Activated CD8-positive, alpha-beta memory T cell treated with anti-CD3 and anti-CD28 coated beads, Interleukin-2, amount 10 ng/mL, durations not matched to agents 7 days and 5 days (primary cell): ENCODE measurements around the gene DPYSL4. TPM values are rescaled to one million over a fixed set of nuclear protein-coding genes. Genes with fewer than 3 reads are reported as not detected.
A peak's percentile ranks its signal among the peaks of the same experiment; 100 is the strongest.

Experiments
- ATAC-seq: fragments of 150-1000 bp; cut with Tn5 transposase; one replicate; pipeline ENCODE4 v1.10.0; 2021; ENCODE audit warnings: moderate library complexity
- CTCF ChIA-PET: fragments of 350-600 bp; sonication (Branson Sonifier 250); formaldehyde crosslinking; loops from one replicate; lab custom pipeline; 2021; ENCODE audit warnings: antibody characterized with exemption; lab: Charles Lee
- DNase-seq: peaks from one replicate; pipeline ENCODE4 v3.0.0-alpha.2; 2020
- H3K27ac Mint-ChIP-seq: one replicate; pipeline ENCODE4 v1.8.0; 2021; ENCODE audit warnings: mild to moderate bottlenecking, mixed read lengths
- H3K27me3 Mint-ChIP-seq: one replicate; pipeline ENCODE4 v1.8.0; 2021; ENCODE audit warnings: mixed read lengths
- H3K36me3 Mint-ChIP-seq: one replicate; pipeline ENCODE4 v1.8.0; 2021; ENCODE audit warnings: mild to moderate bottlenecking, mixed read lengths
- H3K4me1 Mint-ChIP-seq: one replicate; pipeline ENCODE4 v1.8.0; 2021; ENCODE audit warnings: mixed read lengths
- H3K4me3 Mint-ChIP-seq: one replicate; pipeline ENCODE4 v1.8.0; 2021; ENCODE audit warnings: mild to moderate bottlenecking, moderate library complexity, mixed read lengths
- H3K9me3 Mint-ChIP-seq: one replicate; pipeline ENCODE4 v1.8.0; 2022; ENCODE audit warnings: low read depth, mixed read lengths
- total RNA-seq, 2 experiments: library from RNA; stranded (reverse); gene quantifications; one replicate each; pipeline ENCODE4 v1.2.3, GENCODE V29; 2021

The DPYSL4 gene
- total RNA-seq, 2 experiments from 2014 or later, result 1.5 to 2.6 TPM

DNA sequence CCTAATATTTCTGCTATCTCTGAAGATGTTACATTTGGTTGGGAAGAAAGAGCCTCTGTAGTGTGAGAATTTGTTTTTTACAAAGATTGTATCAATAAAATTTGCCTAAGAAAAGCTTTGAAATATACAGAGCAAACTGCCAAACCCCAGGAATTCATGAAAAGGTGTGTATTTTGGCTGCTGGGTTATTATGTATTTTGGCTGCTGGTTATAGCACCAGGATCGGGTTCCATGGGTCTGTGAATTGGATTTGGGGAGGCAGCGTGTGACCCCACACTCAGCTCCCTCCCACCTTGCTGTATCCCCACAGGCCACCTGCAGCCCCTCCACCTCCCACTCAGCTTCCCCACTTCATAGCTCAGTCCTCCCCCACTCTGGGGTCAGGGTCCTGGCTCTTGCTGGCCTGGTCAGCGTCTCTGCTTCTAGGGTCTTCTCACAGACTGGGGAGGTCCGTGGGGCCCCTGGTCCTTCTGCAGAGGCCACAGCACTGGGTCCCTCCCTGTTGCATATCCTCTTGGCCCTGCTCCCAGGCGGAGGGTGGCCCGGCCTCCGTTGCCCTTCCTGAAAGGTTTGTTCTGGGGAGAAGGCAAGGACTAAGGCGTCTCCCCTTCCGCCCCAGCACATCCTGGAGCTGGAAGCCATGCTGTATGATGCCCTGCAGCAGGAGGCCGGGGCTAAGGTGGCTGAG, 24.0 kb upstream of the DPYSL4 start:
- DNase-seq, result no peak
- Mint-ChIP-seq H3K4me3 (no peak overlapping the region), H3K4me1 (peaks cover 33% of the 10 kb centered on the region), H3K27ac (peak overlapping the region; percentile 98), H3K9me3 (no peaks in the 10 kb centered on the region), H3K27me3 (peaks cover 3% of the 10 kb centered on the region), H3K36me3 (peaks cover 2% of the 10 kb centered on the region)
- no peak for ATAC-seq
- CTCF ChIA-PET, result interaction anchor here (0.8 kb wide), 1 partner anchor 277 kb away, joined by 3 read pairs; no protein-coding TSS in a partner anchor

DNA sequence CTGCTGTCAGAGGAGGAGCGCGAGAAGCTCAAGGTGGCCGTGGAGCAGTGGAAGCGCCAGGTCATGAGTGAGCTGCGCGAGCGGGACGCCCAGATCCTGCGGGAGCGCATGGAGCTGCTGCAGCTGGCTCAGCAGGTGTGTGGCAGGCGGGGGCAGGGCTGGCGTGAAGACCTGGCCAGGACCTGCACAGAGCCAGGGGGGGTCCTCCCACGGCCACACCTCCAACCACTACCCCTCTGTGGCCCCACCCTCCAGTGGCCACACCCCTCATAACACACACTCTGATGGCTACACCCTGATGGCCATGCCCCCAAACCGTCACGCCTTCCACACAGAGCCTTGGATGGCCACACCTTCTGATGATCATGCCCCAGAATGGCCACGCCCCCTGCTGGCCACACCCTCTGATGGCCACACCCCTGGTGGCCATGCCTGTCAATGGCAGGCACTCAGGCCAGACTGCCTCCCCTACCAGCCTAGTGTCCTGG, 23.4 kb upstream of the DPYSL4 start:
- peaks cover 3% of the 10 kb centered on the region for H3K27me3 Mint-ChIP-seq
- peak; percentile 74 for ATAC-seq

DNA sequence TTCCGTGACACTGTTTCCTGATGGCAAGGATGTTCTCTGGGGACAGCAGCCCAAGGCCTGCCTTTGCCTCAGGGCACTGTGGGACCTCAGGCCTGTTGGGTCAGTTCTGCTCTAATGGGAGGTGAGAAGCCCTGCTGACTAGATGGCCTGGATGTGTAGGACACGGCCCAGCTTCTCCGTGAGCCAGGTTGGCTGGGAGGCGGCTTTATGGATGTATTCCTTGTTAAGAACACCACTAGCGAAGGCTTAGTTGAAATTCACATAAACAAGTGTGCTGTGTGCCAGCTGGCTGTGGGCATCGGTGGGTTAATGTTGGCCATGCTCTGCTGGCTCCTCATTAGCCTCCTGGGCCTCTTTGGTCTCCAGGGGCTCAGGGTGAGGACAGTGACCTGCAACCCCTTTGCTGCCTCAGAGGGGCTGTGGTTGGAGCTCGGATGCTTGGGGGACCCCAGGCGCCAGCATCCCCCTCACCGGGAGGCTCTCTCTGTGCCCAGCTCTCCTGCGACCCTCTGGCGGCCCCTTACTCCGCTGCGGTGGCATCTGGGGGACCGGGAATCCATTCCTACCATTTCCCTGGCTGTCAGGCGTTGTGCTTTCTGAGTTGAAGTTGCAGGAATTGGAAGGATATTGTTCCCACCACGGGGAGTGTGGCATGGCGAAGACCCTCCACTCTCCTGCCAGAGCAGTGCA, 22.8 kb upstream of the DPYSL4 start:
- Mint-ChIP-seq H3K4me1 (peaks cover 30% of the 10 kb centered on the region), H3K4me3 (no peak overlapping the region), H3K36me3 (peaks cover 2% of the 10 kb centered on the region), H3K9me3 (no peaks in the 10 kb centered on the region), H3K27ac (no peak overlapping the region), H3K27me3 (peaks cover 3% of the 10 kb centered on the region)
- ATAC-seq (no peak), DNase-seq (no peak)
- CTCF ChIA-PET, result no interaction called here

More for the DNA sequence above, 23.4 kb upstream of the DPYSL4 start:
- H3K27ac Mint-ChIP-seq, result peak overlapping the region; percentile 4
- H3K9me3 Mint-ChIP-seq, result no peaks in the 10 kb centered on the region
- peaks cover 31% of the 10 kb centered on the region for H3K4me1 Mint-ChIP-seq
- peak; percentile 78 for DNase-seq
- H3K4me3 Mint-ChIP-seq, result no peak overlapping the region
- peaks cover 2% of the 10 kb centered on the region for H3K36me3 Mint-ChIP-seq
- CTCF ChIA-PET, result interaction anchor here (0.8 kb wide), 1 partner anchor 278 kb away, joined by 3 read pairs; no protein-coding TSS in a partner anchor

DNA sequence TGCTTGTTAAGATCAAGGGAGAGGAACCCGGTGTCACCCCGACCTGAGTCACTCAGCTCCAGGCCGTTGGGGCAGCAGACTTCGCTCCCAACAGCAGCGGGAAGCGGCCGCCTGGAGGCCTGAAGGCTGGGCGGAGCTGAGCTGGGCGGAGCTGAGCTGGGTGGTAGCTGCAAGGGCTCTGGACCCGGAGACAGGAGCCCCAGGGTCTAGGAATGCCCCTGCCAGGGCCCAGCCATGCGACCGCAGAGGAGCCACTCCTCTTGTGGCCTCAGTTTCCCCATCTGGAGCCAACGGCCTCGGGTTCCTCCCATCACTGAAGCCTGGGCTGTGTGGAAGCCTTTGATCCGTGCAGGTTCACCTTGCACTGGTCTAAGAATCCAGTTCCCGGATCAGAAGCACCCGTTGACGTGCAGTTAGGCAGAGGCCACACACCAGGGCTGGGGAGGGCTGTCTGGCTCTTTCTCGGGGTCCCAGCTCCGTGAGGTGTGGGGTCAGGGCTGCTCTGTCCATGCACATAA, 21.9 kb upstream of the DPYSL4 start:
- CTCF ChIA-PET, result no interaction called here
- Mint-ChIP-seq H3K27me3 (peaks cover 3% of the 10 kb centered on the region), H3K27ac (no peak overlapping the region), H3K4me3 (no peak overlapping the region), H3K4me1 (peaks cover 27% of the 10 kb centered on the region), H3K36me3 (peaks cover 2% of the 10 kb centered on the region), H3K9me3 (no peaks in the 10 kb centered on the region)
- no peak for ATAC-seq
- DNase-seq, result no peak

GRCh38 chr10:132165416-132165980, 21.2 kb upstream of the DPYSL4 start:
- H3K9me3 Mint-ChIP-seq, result no peaks in the 10 kb centered on the region
- ATAC-seq (no peak), DNase-seq (no peak)
- CTCF ChIA-PET, result no interaction called here
- H3K4me1 Mint-ChIP-seq, result peaks cover 27% of the 10 kb centered on the region
- peaks cover 2% of the 10 kb centered on the region for H3K36me3 Mint-ChIP-seq
- peaks cover 3% of the 10 kb centered on the region for H3K27me3 Mint-ChIP-seq
- no peak overlapping the region for H3K4me3 Mint-ChIP-seq
- no peak overlapping the region for H3K27ac Mint-ChIP-seq

DNA sequence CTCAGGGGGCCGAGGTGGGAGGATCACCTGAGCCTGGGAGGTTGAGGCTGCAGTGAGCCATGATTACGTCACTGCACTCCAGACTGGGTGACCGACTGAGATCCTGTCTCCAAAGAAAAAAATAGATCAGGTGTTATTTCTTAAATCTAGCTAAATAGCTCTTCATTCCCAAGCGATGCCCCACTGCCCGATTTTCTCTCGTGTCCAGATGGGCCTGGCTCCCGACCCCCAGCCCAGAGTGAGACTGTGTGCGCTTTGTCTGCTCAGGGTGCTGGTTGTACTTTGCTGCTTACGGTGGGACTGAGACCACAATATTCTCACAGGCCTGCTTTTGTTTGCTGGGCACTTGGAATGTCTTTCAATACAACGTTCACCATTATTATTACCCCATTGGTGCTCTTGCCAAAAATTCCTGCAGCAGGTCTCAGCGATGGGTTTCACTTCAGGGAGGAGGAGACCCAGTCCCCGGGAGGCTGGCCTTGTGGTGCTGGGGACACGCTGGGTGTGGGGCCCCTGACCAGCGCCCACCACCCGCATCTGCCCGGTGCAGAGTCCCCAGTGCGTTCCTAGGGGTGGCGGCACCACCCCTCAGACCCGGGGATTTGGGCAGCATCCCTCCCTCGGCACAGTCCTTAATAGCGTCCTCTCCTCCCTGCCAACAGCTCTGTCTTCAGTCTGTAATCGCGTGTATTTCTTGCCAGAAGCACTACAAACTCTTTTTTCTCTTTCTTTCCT, 20.4 kb upstream of the DPYSL4 start:
- no peak overlapping the region for H3K27ac Mint-ChIP-seq
- peaks cover 3% of the 10 kb centered on the region for H3K27me3 Mint-ChIP-seq
- CTCF ChIA-PET, result interaction anchor here (0.6 kb wide), 1 partner anchor 148 kb away, joined by 3 read pairs; no protein-coding TSS in a partner anchor
- peaks cover 27% of the 10 kb centered on the region for H3K4me1 Mint-ChIP-seq
- H3K4me3 Mint-ChIP-seq, result no peak overlapping the region
- ATAC-seq, result no peak
- no peaks in the 10 kb centered on the region for H3K9me3 Mint-ChIP-seq
- no peak for DNase-seq
- H3K36me3 Mint-ChIP-seq, result peaks cover 2% of the 10 kb centered on the region

- DNase-seq, result no peak
- Mint-ChIP-seq H3K27ac (no peak overlapping the region), H3K27me3 (peaks cover 3% of the 10 kb centered on the region), H3K4me3 (no peak overlapping the region), H3K36me3 (no peaks in the 10 kb centered on the region), H3K4me1 (peaks cover 22% of the 10 kb centered on the region), H3K9me3 (no peaks in the 10 kb centered on the region)
- no peak for ATAC-seq
- CTCF ChIA-PET, result interaction anchor here (0.6 kb wide), 1 partner anchor 147 kb away, joined by 3 read pairs; no protein-coding TSS in a partner anchor
Observed at GRCh38 chr10:132167041-132167674, 19.6 kb upstream of the DPYSL4 start.

DNA sequence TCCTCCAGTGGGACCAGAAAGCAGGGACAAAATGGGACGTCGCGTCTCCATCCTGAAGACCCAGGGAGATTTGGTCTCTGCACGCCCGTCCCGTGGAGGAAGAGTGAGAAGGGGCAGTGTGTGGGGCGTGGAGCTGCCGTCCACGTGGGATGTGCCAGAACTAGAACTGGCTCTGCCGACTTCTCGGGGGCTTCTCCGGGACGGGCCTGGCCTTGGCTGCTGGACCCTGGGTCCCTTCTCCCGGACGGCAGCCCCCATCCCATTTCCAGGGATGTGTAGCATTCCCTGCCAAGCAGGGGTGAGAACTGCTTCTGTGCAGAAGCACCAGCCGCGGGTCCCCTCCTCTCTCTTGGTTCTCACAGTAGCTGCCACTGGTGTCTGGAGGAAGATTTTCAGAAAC, 18.8 kb upstream of the DPYSL4 start:
- no peaks in the 10 kb centered on the region for H3K27me3 Mint-ChIP-seq
- H3K4me1 Mint-ChIP-seq, result peaks cover 13% of the 10 kb centered on the region
- H3K4me3 Mint-ChIP-seq, result no peak overlapping the region
- ATAC-seq (no peak), DNase-seq (no peak)
- H3K36me3 Mint-ChIP-seq, result no peaks in the 10 kb centered on the region
- CTCF ChIA-PET, result no interaction called here
- H3K9me3 Mint-ChIP-seq, result no peaks in the 10 kb centered on the region
- no peak overlapping the region for H3K27ac Mint-ChIP-seq

- no peaks in the 10 kb centered on the region for H3K9me3 Mint-ChIP-seq
Observed at GRCh38 chr10:132168571-132169030, 18.1 kb upstream of the DPYSL4 start.

DNA sequence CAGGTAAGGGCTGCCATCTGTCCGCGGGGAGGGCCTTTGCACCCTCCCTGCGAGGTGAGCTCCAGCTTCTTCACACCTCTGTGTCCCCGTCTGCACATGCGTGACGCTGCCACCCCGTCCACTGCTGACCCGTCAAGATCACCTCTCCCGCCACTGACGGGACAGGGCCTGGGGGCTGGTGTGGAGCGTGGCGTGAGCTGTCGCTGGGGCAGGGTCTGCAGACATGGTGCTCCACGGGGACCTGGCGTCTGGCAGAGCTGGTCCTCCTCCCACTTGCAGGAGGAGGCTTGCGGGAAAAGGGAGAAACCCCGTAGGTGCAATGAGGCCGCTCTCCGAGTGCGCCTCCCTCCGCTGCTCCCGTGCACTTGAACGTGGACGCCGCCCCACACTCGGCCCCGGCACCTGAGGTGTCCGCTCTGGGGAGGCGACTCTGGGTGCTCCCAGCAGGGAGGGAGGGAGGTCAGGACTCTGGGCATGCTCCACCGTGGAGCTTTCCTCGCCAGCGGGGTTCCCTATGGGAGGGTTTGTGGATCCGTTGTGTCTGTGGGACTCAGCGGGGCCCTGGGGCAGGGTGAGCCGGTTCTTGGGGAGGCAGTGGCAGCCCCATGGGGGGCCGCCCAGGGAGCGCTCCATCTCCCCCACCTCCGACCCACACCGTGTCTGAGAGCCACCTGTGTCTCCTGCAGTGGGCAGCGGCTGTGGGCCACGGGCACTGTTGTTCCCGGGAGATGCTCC, 17.6 kb upstream of the DPYSL4 start:
- DNase-seq (no peak), ATAC-seq (no peak)
- Mint-ChIP-seq H3K4me1 (peaks cover 8% of the 10 kb centered on the region), H3K27me3 (no peaks in the 10 kb centered on the region), H3K36me3 (no peaks in the 10 kb centered on the region), H3K27ac (no peak overlapping the region), H3K9me3 (no peaks in the 10 kb centered on the region), H3K4me3 (no peak overlapping the region)
- CTCF ChIA-PET, result no interaction called here

More at GRCh38 chr10:132168571-132169030, 18.1 kb upstream of the DPYSL4 start:
- Mint-ChIP-seq H3K4me3 (no peak overlapping the region), H3K36me3 (no peaks in the 10 kb centered on the region), H3K4me1 (peaks cover 8% of the 10 kb centered on the region), H3K27ac (no peak overlapping the region), H3K27me3 (no peaks in the 10 kb centered on the region)
- no peak for ATAC-seq
- DNase-seq, result no peak
- CTCF ChIA-PET, result no interaction called here

- peaks cover 4% of the 10 kb centered on the region for H3K9me3 Mint-ChIP-seq
- no peak overlapping the region for H3K4me3 Mint-ChIP-seq
- H3K4me1 Mint-ChIP-seq, result peaks cover 8% of the 10 kb centered on the region
- DNase-seq (no peak), ATAC-seq (no peak)
- CTCF ChIA-PET, result no interaction called here
- no peaks in the 10 kb centered on the region for H3K36me3 Mint-ChIP-seq
- H3K27ac Mint-ChIP-seq, result no peak overlapping the region
- H3K27me3 Mint-ChIP-seq, result peaks cover under 1% of the 10 kb centered on the region
Observed at GRCh38 chr10:132169766-132170560, 16.8 kb upstream of the DPYSL4 start.
